Neural cell (in vitro differentiated cells): ENCODE data around the gene SHISA7. TPM values are rescaled to one million over a fixed set of nuclear protein-coding genes. Genes with fewer than 3 reads are reported as not detected.

Experiments used
- H2AFZ ChIP-seq: fragments of 200-600, 300-800 bp; sonication (generic), shearing (Covaris generic); 2 replicates; pipeline ENCODE4 v1.6.0; 2014; ENCODE audit warnings: low read depth, mild to moderate bottlenecking, antibody characterized with exemption, low read length, moderate library complexity
- H3F3A ChIP-seq: fragments of 200-600 bp; shearing (Covaris generic); 2 replicates; pipeline ENCODE4 v1.6.1; 2016; ENCODE audit warnings: mild to moderate bottlenecking, moderate library complexity, mixed read lengths, antibody characterized with exemption, low read length; ENCODE audit not compliant: insufficient read depth, poor library complexity, severe bottlenecking
- H3K27ac ChIP-seq: fragments of 200-600, 300-800 bp; sonication (generic), shearing (Covaris generic); 2 replicates; pipeline ENCODE4 v1.5.1; 2014; ENCODE audit warnings: mild to moderate bottlenecking, low read length, moderate library complexity
- H3K27me3 ChIP-seq: fragments of 300-800, 200-600 bp; sonication (generic), shearing (Covaris generic); 2 replicates; pipeline ENCODE4 v1.6.0; 2014; ENCODE audit warnings: mild to moderate bottlenecking, low read depth, low read length, moderate library complexity; ENCODE audit not compliant: insufficient read depth
- H3K36me3 ChIP-seq: fragments of 300-800, 200-600 bp; sonication (generic), shearing (Covaris generic); 2 replicates; pipeline ENCODE4 v1.5.1; 2014; ENCODE audit warnings: mild to moderate bottlenecking, antibody characterized with exemption, low read length, moderate library complexity; ENCODE audit not compliant: insufficient read depth
- H3K4me2 ChIP-seq: fragments of 300-800, 200-600 bp; sonication (generic), shearing (Covaris generic); 2 replicates; pipeline ENCODE4 v1.6.0; 2014; ENCODE audit warnings: mild to moderate bottlenecking, low read length
- H3K4me3 ChIP-seq: fragments of 300-800, 200-600 bp; sonication (generic), shearing (Covaris generic); 2 replicates; pipeline ENCODE4 v1.5.1; 2014; ENCODE audit warnings: mild to moderate bottlenecking, low read length, moderate library complexity
- H3K79me2 ChIP-seq: fragments of 200-600 bp; shearing (Covaris generic); replicated peaks from 2 replicates; pipeline ENCODE4 v1.6.0; 2014; ENCODE audit warnings: mild to moderate bottlenecking, low read length, moderate library complexity; ENCODE audit not compliant: insufficient read depth
- H3K9ac ChIP-seq: fragments of 300-800, 200-600 bp; sonication (generic), shearing (Covaris generic); 2 replicates; pipeline ENCODE4 v1.6.1; 2016; ENCODE audit warnings: mild to moderate bottlenecking, low read length, mixed read lengths
- H3K9me2 ChIP-seq: fragments of 200-600 bp; shearing (Covaris generic); 2 replicates; pipeline ENCODE4 v1.6.1; 2016; ENCODE audit warnings: mild to moderate bottlenecking, low read length, mixed read lengths; ENCODE audit not compliant: insufficient read depth
- H3K9me3 ChIP-seq: fragments of 200-600, 300-800 bp; sonication (generic), shearing (Covaris generic); 2 replicates; pipeline ENCODE4 v1.6.1; 2016; ENCODE audit warnings: mild to moderate bottlenecking, mixed run types, low read length, moderate library complexity, mixed read lengths
- H4K20me1 ChIP-seq: fragments of 200-600 bp; shearing (Covaris generic); 2 replicates; pipeline ENCODE4 v1.6.1; 2016; ENCODE audit warnings: mild to moderate bottlenecking, mixed run types; ENCODE audit not compliant: insufficient read depth
- CTCF ChIP-seq: fragments of 450-650 bp; IDR thresholded peaks from 2 replicates; pipeline ENCODE4 v1.5.1; 2014; ENCODE audit warnings: antibody characterized with exemption, mild to moderate bottlenecking, moderate library complexity; ENCODE audit not compliant: poor library complexity, severe bottlenecking
- EP300 ChIP-seq: fragments of 450-650 bp; conservative IDR thresholded peaks from 2 replicates; pipeline ENCODE4 v1.6.1; 2014; ENCODE audit warnings: antibody characterized with exemption, mild to moderate bottlenecking, moderate library complexity; ENCODE audit not compliant: poor library complexity, severe bottlenecking
- EZH2 ChIP-seq: fragments of 200-600, 300-800 bp; shearing (Covaris generic), sonication (generic); IDR thresholded peaks from 2 replicates; pipeline ENCODE4 v1.6.1; 2014; ENCODE audit warnings: antibody characterized with exemption, low read length, borderline replicate concordance, mild to moderate bottlenecking; ENCODE audit not compliant: insufficient read depth, poor library complexity, severe bottlenecking
- MXI1 ChIP-seq: fragments of 450-650 bp; conservative IDR thresholded peaks from 2 replicates; pipeline ENCODE4 v1.6.1; 2014; ENCODE audit warnings: antibody characterized with exemption, mild to moderate bottlenecking; ENCODE audit not compliant: poor library complexity, severe bottlenecking
- POLR2AphosphoS5 ChIP-seq: IDR thresholded peaks from 2 replicates; pipeline ENCODE4 v1.6.1; 2012
- RAD21 ChIP-seq: fragments of 450-650 bp; conservative IDR thresholded peaks from 2 replicates; pipeline ENCODE4 v1.6.1; 2014; ENCODE audit warnings: antibody characterized with exemption, mild to moderate bottlenecking, moderate library complexity
- REST ChIP-seq: IDR thresholded peaks from 2 replicates; pipeline ENCODE4 v1.6.1; 2012; ENCODE audit warnings: borderline replicate concordance
- SMC3 ChIP-seq: fragments of 450-650 bp; conservative IDR thresholded peaks from 2 replicates; pipeline ENCODE4 v1.6.1; 2014; ENCODE audit warnings: antibody characterized with exemption, mild to moderate bottlenecking, moderate library complexity; ENCODE audit not compliant: poor library complexity
- TAF1 ChIP-seq: IDR thresholded peaks from 2 replicates; pipeline ENCODE4 v1.6.1; 2012; ENCODE audit warnings: low read depth
- polyA plus RNA-seq: library from polyadenylated mRNA; depleted of rRNA; stranded (reverse); fragments of >200 nt; gene quantifications from 2 replicates; pipeline ENCODE4 v1.2.3, GENCODE V29; 2014

SHISA7 gene
- polyA plus RNA-seq, 1 donor from 2014 or later, result 4.5 TPM

GRCh38 chr19:55408533-55408872, 34.6 kb downstream of the SHISA7 start:
- Histone ChIP-seq H3K27me3 (no peaks in the 10 kb centered on the region), H4K20me1 (no peaks in the 10 kb centered on the region), H3K27ac (peak overlapping the region; percentile 99), H2AFZ (peak overlapping the region; percentile 85), H3K4me3 (peak overlapping the region; percentile 90), H3K4me2 (peak overlapping the region; percentile 79), H3F3A (peaks cover 4% of the 10 kb centered on the region), H3K9me3 (no peaks in the 10 kb centered on the region), H3K36me3 (no peaks in the 10 kb centered on the region), H3K9me2 (no peaks in the 10 kb centered on the region), H3K9ac (peak overlapping the region; percentile 73), H3K79me2 (peaks cover 21% of the 10 kb centered on the region)
- TF ChIP-seq RAD21 (peak; percentile 10), TAF1 (peak; percentile 14), REST (no peak)

GRCh38 chr19:55407800-55408532, 35.1 kb downstream of the SHISA7 start:
- Histone ChIP-seq H3K9me3 (no peaks in the 10 kb centered on the region), H3K9me2 (no peaks in the 10 kb centered on the region), H3K79me2 (peaks cover 21% of the 10 kb centered on the region), H4K20me1 (no peaks in the 10 kb centered on the region), H3K9ac (peak overlapping the region; percentile 91), H2AFZ (peak overlapping the region; percentile 85), H3K4me3 (peak overlapping the region; percentile 90), H3K4me2 (peak overlapping the region; percentile 79), H3K27ac (peak overlapping the region; percentile 99), H3F3A (peaks cover 4% of the 10 kb centered on the region), H3K36me3 (no peaks in the 10 kb centered on the region), H3K27me3 (no peaks in the 10 kb centered on the region)
- TF ChIP-seq EP300 (peak; percentile 44), EZH2 (no peak), RAD21 (no peak), TAF1 (peak; percentile 2), REST (no peak), CTCF (no peak), MXI1 (peak; percentile 92), POLR2AphosphoS5 (peak; percentile 51), SMC3 (no peak)
